ENCODE measurements around the gene OR56B1. TPM values are rescaled to one million over a fixed set of nuclear protein-coding genes. Genes with fewer than 3 reads are reported as not detected.
"Not testable (repeated sequence)": the region's sequence is repeated elsewhere in the genome, so short reads cannot be mapped to it uniquely, and the experiment has no call there.

Gene OR56B1, protein sequence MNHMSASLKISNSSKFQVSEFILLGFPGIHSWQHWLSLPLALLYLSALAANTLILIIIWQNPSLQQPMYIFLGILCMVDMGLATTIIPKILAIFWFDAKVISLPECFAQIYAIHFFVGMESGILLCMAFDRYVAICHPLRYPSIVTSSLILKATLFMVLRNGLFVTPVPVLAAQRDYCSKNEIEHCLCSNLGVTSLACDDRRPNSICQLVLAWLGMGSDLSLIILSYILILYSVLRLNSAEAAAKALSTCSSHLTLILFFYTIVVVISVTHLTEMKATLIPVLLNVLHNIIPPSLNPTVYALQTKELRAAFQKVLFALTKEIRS
- total RNA-seq (2014; rRNA removed; shearing (Covaris generic)): not detected in 2 replicates

DNA sequence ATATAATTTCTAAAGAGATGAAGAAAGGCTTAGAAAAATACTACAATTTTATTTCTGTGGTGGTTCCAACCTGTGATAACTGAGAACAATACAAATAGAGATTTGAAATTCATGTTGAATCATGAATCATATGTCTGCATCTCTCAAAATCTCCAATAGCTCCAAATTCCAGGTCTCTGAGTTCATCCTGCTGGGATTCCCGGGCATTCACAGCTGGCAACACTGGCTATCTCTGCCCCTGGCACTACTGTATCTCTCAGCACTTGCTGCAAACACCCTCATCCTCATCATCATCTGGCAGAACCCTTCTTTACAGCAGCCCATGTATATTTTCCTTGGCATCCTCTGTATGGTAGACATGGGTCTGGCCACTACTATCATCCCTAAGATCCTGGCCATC is at the start of gene OR56B1:
Gene OR56B1 (plus strand): TSS at position 53 of the 400 bp plus-strand sequence. CDS start 69 bp downstream, at position 122.
- DNase-seq (ENCODE audit: low spot score): no peak

- DNase-seq (ENCODE audit: low spot score): no peak
Measured at GRCh38 chr11:5688482-5688881, 47.8 kb upstream of the OR56B1 start.

DNA sequence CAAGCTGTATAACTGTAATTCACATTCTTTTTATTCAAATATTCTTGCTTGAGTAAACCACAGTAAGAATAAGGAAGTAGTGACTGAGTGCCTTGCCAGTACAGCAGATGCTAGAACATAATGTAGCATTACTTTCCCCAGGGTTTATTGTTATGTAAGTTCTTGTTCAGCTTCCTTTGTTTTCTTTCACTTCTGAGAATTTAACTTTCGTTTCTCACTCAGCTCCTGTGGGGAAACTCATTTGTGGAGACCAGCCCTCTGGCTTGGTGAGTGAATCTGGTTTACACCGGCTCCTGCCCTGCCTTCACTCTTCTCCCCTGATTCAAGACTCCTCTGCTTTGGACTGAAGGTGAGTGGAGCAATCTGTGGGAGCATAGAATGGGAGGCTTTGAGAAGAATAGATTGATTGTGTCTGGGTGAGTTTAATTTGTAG is 46.7 kb upstream of the OR56B1 start, which contains the start of gene TRIM22:
Gene TRIM22 (plus strand): TSS at position 240 of the 433 bp plus-strand sequence. CDS start 6,443 bp downstream, outside the sequence.
- no peak for DNase-seq (ENCODE audit: low spot score)

DNA sequence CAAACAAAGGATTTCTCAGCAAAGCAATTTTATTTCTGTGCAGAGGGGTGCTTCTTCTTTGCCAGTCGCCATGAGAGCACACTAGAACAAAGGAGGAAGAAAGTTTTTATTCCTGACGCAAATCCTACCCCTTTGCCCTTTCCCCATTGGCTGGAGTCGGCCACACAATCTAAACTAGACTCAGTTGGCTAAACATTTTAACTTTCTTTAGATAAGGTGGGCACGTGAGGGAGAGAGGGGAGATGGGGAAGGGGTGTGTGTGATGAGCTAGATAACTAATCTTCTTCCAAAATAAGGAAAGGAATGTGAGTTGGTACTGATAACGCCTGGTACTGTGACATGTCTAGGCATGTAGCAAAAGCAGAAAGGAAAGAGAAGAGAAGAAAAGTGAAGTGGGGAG is 46.0 kb upstream of the OR56B1 start:
- no peak for DNase-seq (ENCODE audit: low spot score)

DNA sequence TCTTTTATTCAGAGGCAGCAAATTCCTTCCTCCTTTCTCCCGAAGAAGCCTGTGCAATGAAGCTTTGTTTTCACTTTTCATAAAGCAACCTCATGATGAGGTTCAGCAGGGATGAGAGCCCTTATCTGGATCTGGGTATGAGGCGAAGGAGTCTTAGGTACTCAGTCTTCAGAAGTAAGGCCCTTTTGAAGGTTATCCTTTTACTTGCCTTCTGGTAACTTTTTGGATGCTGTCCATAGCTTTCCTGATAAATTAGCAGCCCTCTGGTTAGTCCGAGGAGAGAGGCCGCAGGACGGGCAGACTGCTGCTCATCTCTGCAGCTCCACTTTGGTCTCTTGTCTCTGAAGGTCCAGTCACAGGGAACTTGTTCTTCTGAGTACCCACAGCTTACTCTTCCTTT is 45.5 kb upstream of the OR56B1 start:
- no peak for DNase-seq (ENCODE audit: low spot score)

DNA sequence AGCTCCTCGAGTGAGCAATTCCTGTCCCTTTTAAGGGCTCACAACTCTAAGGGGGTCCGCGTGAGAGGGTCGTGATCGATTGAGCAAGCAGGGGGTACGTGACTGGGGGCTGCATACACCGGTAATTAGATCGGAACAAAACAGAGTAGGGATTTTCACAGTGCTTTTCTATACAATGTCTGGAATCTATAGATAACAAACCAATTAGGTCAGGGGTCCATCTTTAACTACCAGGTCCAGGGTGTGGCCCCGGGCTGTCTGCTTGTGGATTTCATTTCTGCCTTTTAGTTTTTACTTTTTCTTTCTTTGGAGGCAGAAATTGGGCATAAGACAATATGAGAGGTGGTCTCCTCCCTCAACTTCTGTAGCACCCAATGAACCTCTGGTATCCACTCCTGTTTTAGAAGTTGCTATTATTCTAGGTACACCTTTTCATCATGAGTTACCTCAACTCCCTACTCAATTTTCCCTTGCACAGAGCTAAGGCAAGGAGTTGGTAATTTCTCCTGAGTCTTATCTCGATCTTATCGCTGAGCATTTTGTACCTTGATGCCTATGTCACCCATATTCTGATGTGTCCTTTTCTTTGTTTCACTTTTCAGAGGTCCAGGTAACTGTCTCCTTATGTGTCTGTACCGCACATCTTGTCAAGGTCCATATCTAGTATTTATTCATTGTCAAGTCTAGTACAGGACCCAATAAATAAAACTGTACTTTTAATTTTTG is 44.8 kb upstream of the OR56B1 start:
- not testable (repeated sequence) for DNase-seq (ENCODE audit: low spot score)

DNA sequence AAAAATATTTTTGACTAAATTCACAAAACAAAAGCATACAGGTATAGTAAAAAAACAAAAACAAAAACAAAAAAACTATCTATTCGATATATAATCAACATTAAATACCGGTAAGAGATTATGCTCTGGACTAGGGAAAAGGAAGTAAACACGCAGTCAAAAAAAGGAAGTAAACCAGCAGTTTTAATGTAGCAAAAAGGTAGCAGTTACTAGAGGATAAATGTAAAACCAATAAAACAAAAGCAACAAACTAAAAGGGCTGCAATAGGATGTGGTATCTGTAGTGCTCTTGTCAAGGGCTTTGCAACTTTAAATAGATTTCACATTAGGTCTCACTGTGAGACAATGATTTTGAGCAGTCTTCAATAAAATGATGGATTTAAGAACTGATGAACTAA is 44.3 kb upstream of the OR56B1 start:
- no peak for DNase-seq (ENCODE audit: low spot score)

DNA sequence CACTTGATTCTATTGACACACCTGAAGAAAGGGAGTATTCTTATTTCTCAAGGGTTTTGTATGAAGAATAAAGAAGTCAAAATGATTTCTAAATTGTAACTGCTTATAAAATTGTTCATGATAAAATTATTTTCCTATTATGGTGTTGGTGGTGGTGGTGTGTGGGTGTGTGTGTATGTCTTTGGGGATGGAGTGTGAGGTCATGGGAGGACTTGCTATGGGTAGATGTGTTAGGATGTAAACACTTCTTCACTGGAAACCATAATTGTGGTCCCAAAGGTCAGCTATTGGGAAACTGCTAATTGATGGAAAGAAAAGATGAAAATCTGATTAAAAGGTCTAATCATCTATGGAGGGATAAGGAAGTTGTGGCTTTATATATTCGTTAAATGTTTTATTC is 41.6 kb upstream of the OR56B1 start:
- no peak for DNase-seq (ENCODE audit: low spot score)

DNA sequence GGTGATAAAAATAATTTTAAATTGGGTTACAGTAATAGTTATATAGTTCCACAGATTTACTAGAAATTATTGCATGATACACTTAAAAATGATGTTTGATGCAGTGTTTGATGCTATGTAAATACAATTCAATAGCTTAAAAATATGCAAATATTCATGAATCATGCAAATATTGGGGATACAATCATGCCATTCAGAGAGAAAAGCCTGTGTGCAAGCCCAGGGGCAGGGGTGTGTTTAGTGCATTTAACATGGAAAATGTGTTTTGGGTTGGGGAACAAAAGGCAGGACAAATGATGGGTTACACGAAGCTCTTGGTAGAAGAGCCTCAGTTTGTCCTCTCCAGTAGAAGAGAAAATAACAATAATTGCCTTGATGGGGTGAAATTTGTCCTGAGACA is 40.7 kb upstream of the OR56B1 start:
- DNase-seq (ENCODE audit: low spot score): no peak

DNA sequence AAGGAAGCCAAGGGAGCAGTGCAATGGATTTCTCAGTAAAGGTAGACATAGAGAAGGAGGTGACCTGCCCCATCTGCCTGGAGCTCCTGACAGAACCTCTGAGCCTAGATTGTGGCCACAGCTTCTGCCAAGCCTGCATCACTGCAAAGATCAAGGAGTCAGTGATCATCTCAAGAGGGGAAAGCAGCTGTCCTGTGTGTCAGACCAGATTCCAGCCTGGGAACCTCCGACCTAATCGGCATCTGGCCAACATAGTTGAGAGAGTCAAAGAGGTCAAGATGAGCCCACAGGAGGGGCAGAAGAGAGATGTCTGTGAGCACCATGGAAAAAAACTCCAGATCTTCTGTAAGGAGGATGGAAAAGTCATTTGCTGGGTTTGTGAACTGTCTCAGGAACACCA is 40.0 kb upstream of the OR56B1 start:
- no peak for DNase-seq (ENCODE audit: low spot score)

DNA sequence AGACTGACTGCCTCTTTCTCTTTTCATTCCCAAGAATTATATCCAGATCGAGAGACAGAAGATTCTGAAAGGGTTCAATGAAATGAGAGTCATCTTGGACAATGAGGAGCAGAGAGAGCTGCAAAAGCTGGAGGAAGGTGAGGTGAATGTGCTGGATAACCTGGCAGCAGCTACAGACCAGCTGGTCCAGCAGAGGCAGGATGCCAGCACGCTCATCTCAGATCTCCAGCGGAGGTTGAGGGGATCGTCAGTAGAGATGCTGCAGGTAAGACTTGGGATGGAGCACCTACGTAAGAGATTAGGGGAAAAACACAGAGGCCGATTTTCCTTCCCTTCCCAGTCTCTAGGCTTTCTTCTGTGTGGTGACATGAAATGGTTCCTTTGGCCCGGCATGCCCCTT is 38.0 kb upstream of the OR56B1 start:
- DNase-seq (ENCODE audit: low spot score): no peak

GRCh38 chr11:5700421-5701054 is 35.7 kb upstream of the OR56B1 start:
- no peak for DNase-seq (ENCODE audit: low spot score)

GRCh38 chr11:5701055-5701577 is 35.1 kb upstream of the OR56B1 start:
- DNase-seq (ENCODE audit: low spot score): no peak

DNA sequence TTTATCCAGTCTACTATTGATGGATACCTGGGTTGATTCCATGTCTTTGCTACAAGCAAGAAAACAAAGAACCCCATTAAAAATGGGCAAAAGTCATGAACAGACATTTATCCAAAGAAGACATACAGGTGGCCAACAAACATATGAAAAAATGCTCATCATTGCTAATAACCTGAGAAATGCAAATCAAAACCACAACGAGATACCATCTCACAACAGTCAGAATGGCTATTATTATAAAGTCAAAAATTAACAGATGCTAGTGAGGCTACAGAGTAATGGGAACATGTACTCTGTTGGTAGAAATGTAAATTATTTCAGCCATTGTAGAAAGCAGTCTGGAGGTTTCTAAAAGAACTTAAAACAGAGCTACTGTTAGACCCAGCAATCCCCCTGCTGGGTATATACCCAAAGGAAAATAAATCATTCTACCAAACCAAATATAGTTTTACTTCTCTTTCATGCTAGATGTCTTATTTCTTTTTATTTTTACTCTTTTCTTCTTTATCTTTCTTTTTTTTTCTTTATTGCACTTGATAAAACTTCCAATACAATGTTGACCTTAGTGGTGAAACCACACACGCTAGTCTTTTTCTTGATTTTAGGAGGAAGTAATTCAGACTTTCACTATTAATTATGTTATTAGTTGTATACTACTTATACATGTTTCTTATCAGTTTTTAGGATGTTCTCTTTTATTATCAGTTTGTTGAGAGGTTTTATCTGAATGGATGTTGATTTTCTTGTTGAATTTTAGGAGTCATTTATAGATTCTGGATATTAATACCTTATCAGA is 32.3 kb upstream of the OR56B1 start:
- no peak for DNase-seq (ENCODE audit: low spot score)

DNA sequence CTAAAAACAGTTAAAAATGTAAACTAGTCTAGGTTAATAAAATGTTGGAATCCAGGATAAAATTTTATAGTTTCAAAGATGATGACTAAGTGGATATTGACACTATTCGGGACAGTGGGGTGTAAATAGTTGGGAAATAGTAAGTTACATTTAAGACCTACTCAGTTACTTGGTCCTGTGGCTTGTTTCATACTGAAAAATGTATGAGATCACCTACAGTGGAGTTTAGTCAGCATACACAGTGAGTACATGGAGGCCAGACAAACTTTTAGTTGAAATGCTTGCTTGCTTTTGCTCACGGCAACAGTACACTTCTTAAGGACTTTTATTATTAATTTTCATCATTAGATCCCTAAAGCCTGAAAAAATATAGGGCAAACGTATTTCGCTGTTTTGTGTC is 30.6 kb upstream of the OR56B1 start:
- no peak for DNase-seq (ENCODE audit: low spot score)

DNA sequence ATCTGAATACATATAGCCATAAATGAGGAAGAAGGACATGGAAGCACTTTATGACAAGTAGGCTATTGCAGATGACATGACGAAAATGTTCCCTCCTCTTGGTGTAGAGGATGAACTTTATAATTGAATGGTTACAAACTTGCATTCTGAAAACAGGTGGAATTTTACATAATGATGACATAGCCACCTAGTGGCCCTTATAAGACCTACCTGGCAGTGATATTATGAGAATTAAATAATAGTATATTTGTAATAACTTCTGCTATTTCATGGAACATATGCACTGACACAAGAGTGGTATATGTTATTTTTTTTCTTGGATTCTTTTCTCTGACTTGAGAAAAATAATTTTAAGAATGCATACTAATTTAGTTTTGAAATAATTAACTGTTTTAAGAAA is 23.7 kb upstream of the OR56B1 start:
- DNase-seq (ENCODE audit: low spot score): peak; percentile 19

DNA sequence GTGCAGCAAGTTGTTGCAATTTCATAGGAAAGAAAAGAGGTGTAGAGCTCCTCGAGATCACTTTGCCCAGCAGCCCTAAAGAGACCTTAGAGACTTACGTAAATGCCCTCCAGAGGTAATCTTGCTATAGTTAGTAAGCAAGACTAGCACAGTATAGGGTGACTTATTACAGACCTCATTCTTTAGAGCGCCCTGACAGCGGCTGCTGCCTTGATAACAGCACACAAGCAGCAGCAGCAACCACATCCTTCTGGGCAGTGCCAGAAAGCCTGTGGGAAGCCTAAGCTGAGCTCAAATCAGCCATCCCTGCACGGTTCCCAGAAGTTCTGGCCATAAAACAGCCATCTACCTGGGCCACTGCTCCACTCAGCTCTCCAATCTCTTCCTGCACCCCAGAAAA is 22.6 kb upstream of the OR56B1 start:
- no peak for DNase-seq (ENCODE audit: low spot score)

GRCh38 chr11:5716518-5716917 is 19.7 kb upstream of the OR56B1 start:
- not testable (repeated sequence) for DNase-seq (ENCODE audit: low spot score)

DNA sequence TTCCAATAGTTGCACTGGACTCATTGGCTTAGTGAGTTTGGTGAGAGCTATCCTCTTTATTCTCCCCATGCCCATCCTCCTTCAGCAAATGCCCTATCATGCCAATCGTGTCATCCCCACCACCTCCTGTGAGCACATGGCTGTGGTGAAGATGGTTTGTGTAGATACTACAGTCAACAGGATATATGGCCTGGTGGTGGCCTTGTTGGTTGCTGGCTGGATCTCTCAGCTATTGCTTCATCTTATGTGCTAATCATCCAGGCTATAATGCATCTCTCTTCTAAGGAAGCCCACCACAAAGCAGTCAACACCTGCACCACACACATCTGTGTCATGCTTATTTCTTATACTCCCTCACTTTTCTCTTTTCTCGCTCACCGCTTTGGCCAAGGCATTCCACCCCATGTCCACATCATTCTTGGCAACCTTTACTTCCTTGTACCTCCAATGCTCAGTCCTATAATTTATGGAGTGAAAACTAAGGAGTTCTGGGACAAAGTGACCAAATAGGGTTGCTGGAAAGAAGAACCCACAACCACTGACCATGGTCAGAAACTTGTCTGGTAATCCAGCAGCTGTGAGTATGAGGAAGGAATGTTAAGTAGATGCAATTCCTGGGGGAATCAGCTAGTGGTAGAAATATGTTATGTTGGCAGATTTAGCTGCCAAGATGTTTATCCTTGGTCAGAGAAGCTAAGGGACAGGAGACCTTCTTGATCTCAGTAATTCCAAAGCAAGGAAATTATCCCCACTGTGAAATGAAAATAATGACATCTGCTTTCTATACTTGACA is 16.3 kb upstream of the OR56B1 start:
- no peak for DNase-seq (ENCODE audit: low spot score)

- DNase-seq (ENCODE audit: low spot score): no peak
Measured at GRCh38 chr11:5722622-5723021, 13.6 kb upstream of the OR56B1 start.

DNA sequence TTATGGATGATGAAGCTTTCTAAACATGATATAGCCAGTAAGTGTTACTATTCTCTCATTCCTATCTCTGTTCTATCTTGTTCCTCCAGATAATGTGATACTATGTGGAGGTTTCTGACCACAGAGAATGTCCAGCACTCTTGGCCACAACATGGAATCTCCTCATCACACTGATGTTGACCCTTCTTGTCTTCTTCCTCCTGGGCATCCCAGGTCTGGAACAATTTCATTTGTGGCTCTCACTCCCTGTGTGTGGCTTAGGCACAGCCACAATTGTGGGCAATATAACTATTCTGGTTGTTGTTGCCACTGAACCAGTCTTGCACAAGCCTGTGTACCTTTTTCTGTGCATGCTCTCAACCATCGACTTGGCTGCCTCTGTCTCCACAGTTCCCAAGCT is 9.9 kb upstream of the OR56B1 start:
- no peak for DNase-seq (ENCODE audit: low spot score)

Measured in HT-29 (cell line).